Measurements from ENCODE around the gene VAX1. TPM values are rescaled to one million over a fixed set of nuclear protein-coding genes. Genes with fewer than 3 reads are reported as not detected.

The VAX1 gene
- total RNA-seq, 1 donor from 2014 or later = not detected

DNA sequence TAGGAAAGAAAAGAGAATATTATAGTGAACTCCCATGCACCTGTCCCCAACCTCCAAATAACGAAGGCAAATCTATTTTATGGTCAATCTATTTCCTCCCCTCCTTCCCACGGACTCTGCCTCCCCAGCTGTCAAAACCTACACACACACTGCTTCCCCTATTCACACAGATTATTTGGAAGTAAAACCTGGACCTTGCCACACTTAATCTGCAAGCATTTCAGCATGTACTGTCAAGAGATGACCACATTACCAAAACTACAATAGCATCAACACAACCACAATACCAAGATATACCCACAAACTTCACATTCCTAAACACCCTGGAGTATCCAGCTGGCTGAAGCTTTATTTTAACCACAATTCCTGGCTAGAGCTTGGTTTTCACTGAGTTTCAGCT is 31.4 kb upstream of the VAX1 start:
- Histone ChIP-seq H3K9me3 (no peaks in the 10 kb centered on the region), H3K4me1 (peaks cover 0 to 16% of the 10 kb centered on the region in 2 donors), H3K27me3 (peaks cover 18% of the 10 kb centered on the region), H3K27ac (no peak overlapping the region), H3K36me3 (no peaks in the 10 kb centered on the region), H3K4me3 (no peak overlapping the region)
- no peak for DNase-seq (ENCODE audit: low spot score in 2 of 2)
- intact Hi-C loops (cut with DNase I) = no loop called here
- TF ChIP-seq, protein P1, sequence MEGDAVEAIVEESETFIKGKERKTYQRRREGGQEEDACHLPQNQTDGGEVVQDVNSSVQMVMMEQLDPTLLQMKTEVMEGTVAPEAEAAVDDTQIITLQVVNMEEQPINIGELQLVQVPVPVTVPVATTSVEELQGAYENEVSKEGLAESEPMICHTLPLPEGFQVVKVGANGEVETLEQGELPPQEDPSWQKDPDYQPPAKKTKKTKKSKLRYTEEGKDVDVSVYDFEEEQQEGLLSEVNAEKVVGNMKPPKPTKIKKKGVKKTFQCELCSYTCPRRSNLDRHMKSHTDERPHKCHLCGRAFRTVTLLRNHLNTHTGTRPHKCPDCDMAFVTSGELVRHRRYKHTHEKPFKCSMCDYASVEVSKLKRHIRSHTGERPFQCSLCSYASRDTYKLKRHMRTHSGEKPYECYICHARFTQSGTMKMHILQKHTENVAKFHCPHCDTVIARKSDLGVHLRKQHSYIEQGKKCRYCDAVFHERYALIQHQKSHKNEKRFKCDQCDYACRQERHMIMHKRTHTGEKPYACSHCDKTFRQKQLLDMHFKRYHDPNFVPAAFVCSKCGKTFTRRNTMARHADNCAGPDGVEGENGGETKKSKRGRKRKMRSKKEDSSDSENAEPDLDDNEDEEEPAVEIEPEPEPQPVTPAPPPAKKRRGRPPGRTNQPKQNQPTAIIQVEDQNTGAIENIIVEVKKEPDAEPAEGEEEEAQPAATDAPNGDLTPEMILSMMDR (IDR thresholded peaks at IDR 0.05) = no peak

DNA sequence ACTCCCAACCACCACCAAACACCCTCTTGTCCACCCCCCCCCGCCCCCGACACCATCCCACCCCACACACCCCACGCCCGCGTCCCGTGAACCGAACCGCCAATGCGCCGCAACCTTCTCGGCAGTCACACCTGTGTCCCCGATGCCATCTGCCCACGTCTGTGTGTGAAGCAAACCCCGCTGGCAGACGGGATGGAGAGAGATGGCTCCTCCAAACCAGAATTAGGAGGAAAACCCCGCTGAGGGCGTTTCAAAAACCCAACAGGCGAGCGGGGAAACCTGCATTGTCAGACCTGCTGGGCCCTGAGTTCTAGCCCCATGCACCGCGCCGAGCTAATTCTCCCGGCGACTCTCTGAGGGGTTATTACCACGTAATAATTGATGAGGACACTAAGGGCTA is 30.7 kb upstream of the VAX1 start:
- intact Hi-C loops (cut with DNase I) = no loop called here
- H3K27me3 ChIP-seq = peaks cover 25% of the 10 kb centered on the region
- DNase-seq (ENCODE audit: low spot score in 2 of 2) = no peak
- no peaks in the 10 kb centered on the region for H3K9me3 ChIP-seq
- peaks cover 0 to 16% of the 10 kb centered on the region in 2 donors for H3K4me1 ChIP-seq
- H3K27ac ChIP-seq = no peak overlapping the region
- no peaks in the 10 kb centered on the region for H3K36me3 ChIP-seq
- TF ChIP-seq, protein P1 (IDR thresholded peaks at IDR 0.05) = no peak
- H3K4me3 ChIP-seq = no peak overlapping the region

DNA sequence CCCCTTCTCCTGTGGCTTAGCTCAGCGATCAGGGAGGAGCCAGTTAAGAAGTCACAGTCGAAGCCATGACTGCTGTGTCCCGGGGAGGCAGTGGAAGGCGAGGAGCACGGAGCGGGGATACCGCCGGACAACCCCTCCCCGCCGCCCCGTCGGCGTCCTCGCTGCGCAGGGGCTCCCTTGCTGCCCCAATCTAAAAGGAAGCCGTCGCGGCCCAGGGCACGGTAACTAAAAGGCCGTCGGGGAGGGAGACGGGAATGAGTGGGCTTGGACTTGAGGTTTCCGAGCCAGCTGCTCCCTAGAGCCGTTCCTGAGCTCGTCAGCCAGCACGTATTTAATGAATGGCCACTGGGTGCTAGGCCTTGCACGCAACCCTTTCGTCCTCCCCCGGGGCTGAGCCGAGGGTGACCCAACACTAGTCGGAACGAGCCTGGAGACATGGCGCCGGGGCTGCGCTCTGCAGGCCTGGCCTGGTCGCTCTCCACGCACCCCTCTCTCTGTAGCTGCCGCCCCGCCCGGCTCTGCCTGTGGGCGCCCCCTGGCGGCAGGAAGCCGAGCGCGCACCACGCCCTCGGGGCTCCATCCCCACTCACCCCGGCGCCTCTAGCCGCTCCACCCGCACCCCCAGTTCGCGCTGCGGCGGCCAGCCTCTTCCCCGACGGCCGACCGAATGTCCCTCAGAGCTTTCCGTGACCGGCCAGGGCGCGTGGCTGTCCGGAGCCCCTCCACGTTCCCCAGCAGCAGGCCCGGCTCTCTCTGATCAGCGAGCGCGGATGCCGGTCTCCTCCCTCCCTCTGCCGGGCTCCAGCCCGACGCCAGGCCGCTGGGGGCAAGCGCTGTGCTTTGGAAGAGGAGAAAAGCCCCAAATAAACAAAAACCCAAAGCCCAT is 30.0 kb upstream of the VAX1 start:
- no peak for DNase-seq (ENCODE audit: low spot score in 2 of 2)
- TF ChIP-seq, protein P1 (IDR thresholded peaks at IDR 0.05) = peak; percentile 65 to 82 (median 80)
- no peaks in the 10 kb centered on the region for H3K9me3 ChIP-seq
- intact Hi-C loops (cut with DNase I) = no loop called here
- H3K4me3 ChIP-seq = peak overlapping the region; percentile 0 to 39
- H3K4me1 ChIP-seq = peaks cover 0 to 20% of the 10 kb centered on the region in 2 donors
- H3K27me3 ChIP-seq = peaks cover 32% of the 10 kb centered on the region
- H3K36me3 ChIP-seq = no peaks in the 10 kb centered on the region
- H3K27ac ChIP-seq = no peak overlapping the region

DNA sequence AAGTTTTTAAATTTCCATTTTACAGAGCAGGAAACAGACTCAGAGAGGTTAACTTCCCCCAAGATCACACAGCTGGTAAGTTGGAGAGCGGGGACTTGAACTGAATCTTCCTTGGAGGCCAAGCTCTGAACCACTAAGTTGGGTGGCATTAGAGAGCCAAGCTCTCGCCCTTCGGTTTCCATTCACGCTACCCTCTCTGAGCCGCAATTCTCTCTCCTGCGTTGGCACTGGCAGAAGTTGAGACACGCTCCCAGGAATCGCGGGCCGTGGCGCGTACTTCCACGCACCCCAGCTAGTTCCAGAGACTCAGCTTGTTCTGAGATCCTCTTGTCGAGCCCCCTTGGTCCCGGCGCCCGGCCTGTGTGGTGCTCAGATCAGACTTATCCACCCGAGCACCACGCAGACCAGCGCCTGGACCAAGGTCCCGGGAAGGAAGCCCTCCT is 29.3 kb upstream of the VAX1 start:
- peaks cover 5 to 27% of the 10 kb centered on the region in 2 donors for H3K4me1 ChIP-seq
- intact Hi-C loops (cut with DNase I) = no loop called here

DNA sequence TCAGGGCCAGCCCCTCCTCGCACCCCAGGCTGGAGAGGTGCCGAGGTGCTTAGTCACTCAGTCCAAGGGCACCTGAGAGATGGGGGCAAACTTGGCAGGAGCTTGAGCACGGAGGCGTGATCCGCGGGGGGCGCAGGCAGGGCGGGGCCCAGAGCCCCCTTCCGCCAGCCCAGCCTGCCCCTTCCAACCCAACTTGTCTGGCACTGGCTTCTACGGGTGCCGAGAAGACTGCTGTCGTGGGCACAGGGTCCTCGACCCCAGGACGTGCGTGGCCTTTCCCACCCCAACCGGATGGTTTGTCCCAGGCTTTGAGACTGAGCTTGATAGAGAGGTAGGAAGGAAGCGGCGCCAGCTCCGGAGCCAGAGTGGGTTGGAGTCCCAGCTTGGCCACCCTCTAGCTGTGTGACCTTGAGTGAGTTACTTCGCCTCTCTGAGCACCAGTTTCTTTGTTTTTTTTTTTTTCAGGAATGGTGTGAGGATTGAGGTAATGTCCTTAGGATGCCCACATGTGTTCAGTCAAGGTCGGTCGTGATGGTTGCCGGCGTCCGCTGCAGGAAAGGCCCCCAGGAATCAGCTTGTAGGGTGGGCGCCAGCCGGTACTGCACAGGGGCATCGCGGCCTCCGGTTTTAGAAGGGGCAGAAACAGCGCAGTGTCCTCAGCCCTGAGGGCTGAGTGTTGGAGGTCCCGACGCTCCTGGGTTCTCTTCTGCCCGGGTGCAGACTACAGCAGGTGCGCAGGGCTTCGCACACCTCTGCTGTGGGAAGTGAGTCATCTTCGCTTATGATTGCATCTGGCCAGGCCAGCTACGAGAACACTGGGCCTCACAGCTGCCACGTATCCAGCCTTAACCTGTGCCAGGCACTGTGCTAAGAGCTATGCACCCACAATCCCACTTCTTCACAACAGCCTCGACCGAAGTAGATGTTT is 28.6 kb upstream of the VAX1 start:
- Histone ChIP-seq H3K4me1 (peaks cover 5 to 28% of the 10 kb centered on the region in 2 donors), H3K27ac (no peak overlapping the region), H3K9me3 (no peaks in the 10 kb centered on the region), H3K4me3 (no peak overlapping the region), H3K27me3 (peaks cover 34% of the 10 kb centered on the region), H3K36me3 (no peaks in the 10 kb centered on the region)
- TF ChIP-seq, protein P1 (IDR thresholded peaks at IDR 0.05) = no peak
- intact Hi-C loops (cut with DNase I) = no loop called here
- no peak for DNase-seq (ENCODE audit: low spot score in 2 of 2)

More for the DNA sequence above, 29.3 kb upstream of the VAX1 start:
- TF ChIP-seq, protein P1 (IDR thresholded peaks at IDR 0.05) = no peak
- no peaks in the 10 kb centered on the region for H3K9me3 ChIP-seq
- H3K27me3 ChIP-seq = peaks cover 34% of the 10 kb centered on the region
- H3K4me3 ChIP-seq = peak overlapping the region; percentile 0 to 39
- H3K27ac ChIP-seq = no peak overlapping the region
- no peak for DNase-seq (ENCODE audit: low spot score in 2 of 2)
- H3K36me3 ChIP-seq = no peaks in the 10 kb centered on the region

All from ascending aorta (tissue), 2 donors.